ENCODE data around the gene UTS2R. TPM values are rescaled to one million over a fixed set of nuclear protein-coding genes. Genes with fewer than 3 reads are reported as not detected.

The UTS2R gene
- total RNA-seq, 1 donor from 2014 or later = 0.16 TPM

Other genes with a start within 250 kb of the UTS2R start
- 59.0 and 60.1 TPM in 2 replicates for gene CCDC57, start 158.9 kb upstream of the UTS2R start, total RNA-seq
- gene SLC16A3, start 142.7 kb upstream of the UTS2R start, total RNA-seq = 109 and 115 TPM in 2 replicates
- gene CSNK1D, start 98.1 kb upstream of the UTS2R start, total RNA-seq = 127 and 128 TPM in 2 replicates
- 184 and 198 TPM in 2 replicates for gene CD7, start 54.2 kb upstream of the UTS2R start, total RNA-seq
- gene SECTM1, start 38.0 kb upstream of the UTS2R start, total RNA-seq = 3.4 and 4.0 TPM in 2 replicates
- 0.09 and 0.14 TPM in 2 replicates for gene TEX19, start 12.5 kb upstream of the UTS2R start, total RNA-seq
- 47.3 and 51.1 TPM in 2 replicates for gene HEXD, start 46.6 kb downstream of the UTS2R start, total RNA-seq
- gene OGFOD3, start 46.8 kb downstream of the UTS2R start, total RNA-seq = 25.5 and 26.6 TPM in 2 replicates
- gene CYBC1, start 79.0 kb downstream of the UTS2R start, total RNA-seq = 297 and 304 TPM in 2 replicates
- gene NARF, start 87.0 kb downstream of the UTS2R start, total RNA-seq = 109 and 110 TPM in 2 replicates
- 66.3 and 71.1 TPM in 2 replicates for gene FOXK2, start 148.0 kb downstream of the UTS2R start, total RNA-seq

Measured in T-helper 2 cell treated with Interferon-gamma antibody and Interleukin-4, amounts not matched to agents 100 ng/mL and 5 ng/mL, for 36 hours (primary cell).